Dendritic cell treated with granulocyte-macrophage colony-stimulating factor and Interleukin-4, amounts not matched to agents 40 ng/mL and 50 ng/mL, for 4 days (primary cell): Measurements from ENCODE around the gene RBMS3.
"Not testable (repeated sequence)": the region's sequence is repeated elsewhere in the genome, so short reads cannot be mapped to it uniquely, and the experiment has no call there.

ENCODE experiments used
- H3K27ac Mint-ChIP-seq: one replicate; pipeline ENCODE4 v1.8.0; 2022; ENCODE audit warnings: mild to moderate bottlenecking, mixed read lengths
- H3K27me3 Mint-ChIP-seq: one replicate; pipeline ENCODE4 v1.8.0; 2022; ENCODE audit warnings: mild to moderate bottlenecking, mixed read lengths
- H3K36me3 Mint-ChIP-seq: one replicate; pipeline ENCODE4 v1.8.0; 2022; ENCODE audit warnings: low read depth, mixed read lengths
- H3K4me1 Mint-ChIP-seq: one replicate; pipeline ENCODE4 v1.8.0; 2022; ENCODE audit warnings: low read depth, mixed read lengths
- H3K4me3 Mint-ChIP-seq: one replicate; pipeline ENCODE4 v1.8.0; 2022; ENCODE audit warnings: mild to moderate bottlenecking, moderate library complexity, mixed read lengths
- H3K9me3 Mint-ChIP-seq: one replicate; pipeline ENCODE4 v1.8.0; 2022; ENCODE audit warnings: mixed read lengths
- intact Hi-C: fragments of 100-400 bp; cut with micrococcal nuclease; formaldehyde crosslinking; loops from one replicate; pipeline ENCODE4 v1.15.0; 2022

RBMS3 gene

DNA sequence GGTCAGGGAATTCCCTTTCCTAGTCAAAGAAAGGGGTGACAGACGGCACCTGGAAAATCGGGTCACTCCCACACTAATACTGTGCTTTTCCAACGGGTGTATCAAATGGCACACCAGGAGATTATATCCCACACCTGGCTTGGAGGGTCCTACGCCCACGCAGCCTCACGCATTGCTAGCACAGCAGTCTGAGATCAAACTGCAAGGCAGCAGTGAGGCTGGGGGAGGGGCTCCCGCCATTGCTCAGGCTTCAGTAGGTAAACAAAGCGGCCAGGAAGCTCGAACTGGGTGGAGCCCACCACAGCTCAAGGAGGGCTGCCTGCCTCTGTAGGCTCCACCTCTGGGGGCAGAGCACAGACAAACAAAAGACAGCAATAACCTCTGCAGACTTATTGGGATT, 769.2 kb downstream of the RBMS3 start:
- H3K27me3 Mint-ChIP-seq, intact Hi-C loops, H3K4me1 Mint-ChIP-seq, H3K4me3 Mint-ChIP-seq, H3K36me3 Mint-ChIP-seq, H3K27ac Mint-ChIP-seq: not testable (repeated sequence)
- peaks cover 11% of the 10 kb centered on the region for H3K9me3 Mint-ChIP-seq

DNA sequence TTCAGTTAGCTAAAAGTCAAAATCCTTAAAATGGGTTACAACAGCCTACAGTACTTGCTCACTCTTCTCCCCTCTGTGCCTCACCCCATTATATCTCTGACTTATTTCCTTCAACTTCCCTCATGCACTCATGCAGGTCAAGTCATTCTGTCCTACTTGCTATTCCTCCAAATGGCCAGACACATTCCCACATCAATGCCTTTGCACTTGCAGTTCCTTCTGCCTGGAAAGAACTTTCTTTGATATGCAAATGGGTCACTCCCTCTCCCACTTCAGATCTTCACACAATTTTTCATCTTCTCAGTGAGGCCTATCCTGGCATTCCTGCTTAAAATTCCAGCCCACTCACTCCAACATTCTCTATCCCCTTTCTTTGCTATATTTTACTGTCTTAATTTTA, 778.4 kb downstream of the RBMS3 start:
- H3K4me3 Mint-ChIP-seq: no peak overlapping the region
- intact Hi-C loops: no loop called here
- no peaks in the 10 kb centered on the region for H3K4me1 Mint-ChIP-seq
- H3K27me3 Mint-ChIP-seq: no peaks in the 10 kb centered on the region
- H3K36me3 Mint-ChIP-seq: no peaks in the 10 kb centered on the region
- no peak overlapping the region for H3K27ac Mint-ChIP-seq
- peaks cover 3% of the 10 kb centered on the region for H3K9me3 Mint-ChIP-seq
